H1 (cell line): Measurements from ENCODE around the gene RPS6KC1. TPM values are rescaled to one million over a fixed set of nuclear protein-coding genes. Genes with fewer than 3 reads are reported as not detected.
"Not testable (repeated sequence)": the region's sequence is repeated elsewhere in the genome, so short reads cannot be mapped to it uniquely, and the experiment has no call there.

ENCODE experiments used
- CTCF ChIA-PET: fragments of 300-600 bp; sonication (Branson Sonifier 250); formaldehyde crosslinking; loops from one replicate; lab custom pipeline; 2021; ENCODE audit not compliant: partially characterized antibody; lab: Charles Lee
- POLR2A ChIA-PET: fragments of 300-600 bp; sonication (Branson Sonifier 250); formaldehyde crosslinking; loops from one replicate; lab custom pipeline; 2021; ENCODE audit warnings: inconsistent platforms; ENCODE audit not compliant: partially characterized antibody; lab: Charles Lee
- DNase-seq, 2 experiments: peaks; one replicate each; pipeline versions ENCODE4 v3.0.0 to v3.0.0-alpha.2; 2010 to 2022; ENCODE audit warnings: low spot score in 2 of 2, low read depth in 1 of 2, mixed read lengths in 1 of 2
- FAIRE-seq: peaks from 2 replicates; lab custom pipeline; 2011; peaks lifted over from hg19 to GRCh38; lab: Jason Lieb, UNC
- H2AFZ ChIP-seq: 2 replicates; pipeline ENCODE4 v1.8.1; 2012; ENCODE audit warnings: low read length, inconsistent platforms
- H2AK5ac ChIP-seq: 2 replicates; pipeline ENCODE4 v1.6.1; 2013; ENCODE audit warnings: low read depth, low read length
- H2BK120ac ChIP-seq: replicated peaks from 2 replicates; pipeline ENCODE3; 2013; ENCODE audit warnings: low read depth, low read length, inconsistent platforms
- H2BK12ac ChIP-seq: 2 replicates; pipeline ENCODE4 v1.6.1; 2013; ENCODE audit warnings: low read depth, low read length
- H2BK15ac ChIP-seq: 2 replicates; pipeline ENCODE4 v1.6.1; 2013; ENCODE audit warnings: low read length
- H2BK20ac ChIP-seq: 2 replicates; pipeline ENCODE4 v1.6.1; 2013; ENCODE audit warnings: low read length
- H2BK5ac ChIP-seq: 2 replicates; pipeline ENCODE4 v1.6.1; 2013; ENCODE audit warnings: low read depth, low read length
- H3K14ac ChIP-seq: 2 replicates; pipeline ENCODE4 v1.6.1; 2013; ENCODE audit warnings: inconsistent platforms; ENCODE audit not compliant: insufficient read length
- H3K18ac ChIP-seq: 2 replicates; pipeline ENCODE4 v1.6.1; 2013; ENCODE audit warnings: low read length; ENCODE audit errors: extremely low read depth
- H3K23ac ChIP-seq: 2 replicates; pipeline ENCODE4 v1.6.1; 2013; ENCODE audit warnings: inconsistent platforms; ENCODE audit not compliant: insufficient read length
- H3K23me2 ChIP-seq: 2 replicates; pipeline ENCODE4 v1.6.1; 2013; ENCODE audit warnings: low read depth, low read length
- H3K27ac ChIP-seq: 2 replicates; pipeline ENCODE4 v1.6.1; 2011; ENCODE audit warnings: low read depth, low read length, inconsistent platforms
- H3K27me3 ChIP-seq, 4 experiments: replicated peaks in 1 of 4; 1 replicate in 1 of 4; 2 replicates in 3 of 4; pipeline versions ENCODE4 v1.6.1 to v1.8.1; 2011 to 2013; ENCODE audit warnings: low read length in 3 of 4, mild to moderate bottlenecking in 3 of 4, inconsistent platforms in 2 of 4, mixed read lengths in 2 of 4, moderate library complexity in 1 of 4; ENCODE audit not compliant: control insufficient read depth in 3 of 4, insufficient read depth in 3 of 4; ENCODE audit errors: extremely low read depth in 1 of 4
- H3K36me3 ChIP-seq, 4 experiments: 2 replicates each; pipeline versions ENCODE4 v1.6.1 to v1.8.1; 2011 to 2013; ENCODE audit warnings: mild to moderate bottlenecking in 4 of 4, low read length in 3 of 4, moderate library complexity in 2 of 4, control low read depth in 1 of 4, inconsistent platforms in 1 of 4; ENCODE audit not compliant: insufficient read depth in 4 of 4, control insufficient read depth in 2 of 4
- H3K4ac ChIP-seq: replicated peaks from 2 replicates; pipeline ENCODE3; 2013; ENCODE audit warnings: low read length, low read depth, mixed read lengths, inconsistent platforms; ENCODE audit not compliant: insufficient read length
- H3K4me1 ChIP-seq, 4 experiments: replicated peaks in 1 of 4; 1 replicate in 1 of 4; 2 replicates in 3 of 4; pipeline versions ENCODE4 v1.6.1 to v1.8.1; 2011 to 2013; ENCODE audit warnings: low read length in 3 of 4, inconsistent platforms in 2 of 4, mixed read lengths in 1 of 4; ENCODE audit not compliant: insufficient read depth in 4 of 4, control insufficient read depth in 3 of 4
- H3K4me2 ChIP-seq, 2 experiments: 2 replicates each; pipeline versions ENCODE4 v1.6.1 to v1.8.1; 2011 to 2013; ENCODE audit warnings: low read depth in 2 of 2, low read length in 2 of 2, control low read depth in 1 of 2, inconsistent platforms in 1 of 2, mild to moderate bottlenecking in 1 of 2; ENCODE audit not compliant: insufficient read depth in 1 of 2
- H3K4me3 ChIP-seq, 4 experiments: fragments of 200-600, 300-600 bp in 1 of 4; sonication (generic), shearing (Covaris generic), sonication (Bioruptor Twin) in 1 of 4; 2 replicates each; pipeline versions ENCODE4 v1.5.1 to v1.8.1; 2011 to 2016; ENCODE audit warnings: low read length in 4 of 4, low read depth in 3 of 4, control low read depth in 2 of 4, inconsistent platforms in 2 of 4, mild to moderate bottlenecking in 2 of 4, mixed read lengths in 1 of 4, moderate library complexity in 1 of 4; ENCODE audit not compliant: insufficient read depth in 2 of 4; ENCODE audit errors: extremely low read depth in 1 of 4
- H3K56ac ChIP-seq: replicated peaks from 2 replicates; pipeline ENCODE3; 2013; ENCODE audit warnings: low read depth, mild to moderate bottlenecking, mixed read lengths, low read length, inconsistent platforms; ENCODE audit not compliant: insufficient read length
- H3K79me1 ChIP-seq: 2 replicates; pipeline ENCODE4 v1.6.1; 2013; ENCODE audit warnings: low read depth, low read length, control low read depth
- H3K79me2 ChIP-seq, 2 experiments: 2 replicates each; pipeline versions ENCODE4 v1.6.1 to v1.8.1; 2012 to 2013; ENCODE audit warnings: low read length in 2 of 2, mild to moderate bottlenecking in 2 of 2, inconsistent platforms in 1 of 2; ENCODE audit not compliant: insufficient read depth in 2 of 2, control insufficient read depth in 1 of 2
- H3K9ac ChIP-seq, 4 experiments: replicated peaks in 1 of 4; 1 replicate in 1 of 4; 2 replicates in 3 of 4; pipeline versions ENCODE4 v1.6.1 to v1.8.1; 2011 to 2013; ENCODE audit warnings: low read depth in 3 of 4, low read length in 3 of 4, control low read depth in 2 of 4, mild to moderate bottlenecking in 2 of 4, moderate library complexity in 2 of 4, inconsistent platforms in 1 of 4; ENCODE audit errors: extremely low read depth in 1 of 4
- H3K9me3 ChIP-seq, 2 experiments: 2 replicates each; pipeline versions ENCODE4 v1.6.1 to v1.8.1; 2012 to 2013; ENCODE audit warnings: mild to moderate bottlenecking in 2 of 2, moderate library complexity in 2 of 2, control low read depth in 1 of 2, inconsistent platforms in 1 of 2, low read depth in 1 of 2, low read length in 1 of 2, mixed read lengths in 1 of 2; ENCODE audit not compliant: insufficient read depth in 2 of 2
- H4K20me1 ChIP-seq, 2 experiments: replicated peaks in 1 of 2; 2 replicates each; pipeline versions ENCODE3 to v1.8.1; 2011 to 2013; ENCODE audit warnings: inconsistent platforms in 2 of 2, low read length in 2 of 2, mild to moderate bottlenecking in 1 of 2; ENCODE audit not compliant: insufficient read depth in 2 of 2, control insufficient read depth in 1 of 2
- H4K5ac ChIP-seq: 2 replicates; pipeline ENCODE4 v1.6.1; 2013; ENCODE audit warnings: low read length, low read depth, mixed read lengths, inconsistent platforms; ENCODE audit not compliant: insufficient read length
- H4K8ac ChIP-seq: 2 replicates; pipeline ENCODE4 v1.8.0; 2013; ENCODE audit warnings: mild to moderate bottlenecking, moderate library complexity, low read length, inconsistent platforms; ENCODE audit not compliant: insufficient read depth; ENCODE audit errors: extremely low read depth
- H4K91ac ChIP-seq: replicated peaks from 2 replicates; pipeline ENCODE3; 2013; ENCODE audit warnings: low read length, mixed read lengths, inconsistent platforms; ENCODE audit not compliant: insufficient read length
- RFX5 ChIP-seq: IDR thresholded peaks from 2 replicates; pipeline ENCODE4 v1.6.1; 2011; ENCODE audit warnings: low read depth, low read length, improper control_type of control experiment, borderline replicate concordance
- RXRA ChIP-seq: IDR thresholded peaks from 2 replicates; pipeline ENCODE4 v1.6.1; 2011; ENCODE audit warnings: low read depth, mild to moderate bottlenecking, low read length, moderate library complexity; ENCODE audit not compliant: insufficient read depth
- WGBS, 2 experiments: shearing (Covaris generic) in 1 of 2; methylation state at CpG; one replicate each; pipeline versions ENCODE4 v1.1.6 to v1.1.7; 2013 to 2015; ENCODE audit warnings: low lambda C conversion rate in 2 of 2, mixed read lengths in 2 of 2, inconsistent platforms in 1 of 2, low coverage in 1 of 2, missing lambda C conversion rate in 1 of 2; ENCODE audit not compliant: insufficient replicate concordance in 2 of 2, insufficient coverage in 1 of 2, insufficient read length in 1 of 2; ENCODE audit errors: extremely low coverage in 1 of 2, missing lambda C conversion rate in 1 of 2; 5-methylcytosine and 5-hydroxymethylcytosine counted together
- polyA plus RNA-seq, 7 experiments: library from polyadenylated mRNA; depleted of rRNA in 3 of 7; stranded (reverse) in 5 of 7; unstranded in 2 of 7; fragments of >200 nt in 5 of 7; fragments of 200-250 nt in 2 of 7; gene quantifications; 1 replicate in 5 of 7; 2 replicates in 1 of 7; 4 replicates in 1 of 7; pipeline versions ENCODE4 v1.2.1 to v1.2.3, GENCODE V29; 2011 to 2013; ENCODE audit warnings: missing spikeins in 2 of 7, mixed read lengths in 2 of 7
- total RNA-seq: library from RNA; stranded (reverse); fragmentation: NEBNext Ultra II Directional; extraction: Animal tissue kit (Norgen Biotek cat#: 25700); gene quantifications from 2 replicates; pipeline ENCODE4 v1.2.1, GENCODE V29; 2021

RPS6KC1 gene
- total and polyA plus RNA-seq, 2 of the 8 experiments (the other 6 are each of a cell fraction or from before 2014, with no cell fraction given): 4.9 to 17.6 TPM

DNA sequence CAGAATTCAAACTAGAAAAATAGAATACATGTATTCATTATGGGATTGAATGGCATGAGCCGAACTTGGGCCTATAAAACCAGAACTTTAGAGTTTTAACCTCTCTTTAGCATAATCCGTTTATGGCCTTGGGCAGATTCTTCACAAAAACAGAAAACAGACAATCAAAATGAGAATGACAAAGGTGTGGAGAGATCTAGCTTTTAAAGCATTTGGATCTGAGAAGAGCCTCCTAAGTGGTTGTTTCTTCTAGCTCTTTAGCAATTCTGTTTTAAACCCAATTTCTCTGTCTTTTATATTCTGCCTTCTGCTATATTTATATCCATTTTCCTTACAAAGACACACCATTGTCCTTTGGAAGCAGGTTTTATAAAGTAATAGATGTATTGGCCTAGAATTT lies 160.2 kb downstream of the RPS6KC1 start:
- H4K91ac ChIP-seq: no peak overlapping the region
- no peaks in the 10 kb centered on the region for H4K20me1 ChIP-seq
- H2AK5ac ChIP-seq: no peak overlapping the region
- no peak for TF ChIP-seq RXRA
- no peak for TF ChIP-seq RFX5
- no peak overlapping the region for H3K18ac ChIP-seq
- no peaks in the 10 kb centered on the region for H3K4me1 ChIP-seq
- no peak overlapping the region for H3K9ac ChIP-seq
- no peak overlapping the region for H2BK20ac ChIP-seq
- no peak overlapping the region for H3K14ac ChIP-seq
- H3K79me1 ChIP-seq: no peaks in the 10 kb centered on the region
- H4K5ac ChIP-seq: no peak overlapping the region
- no peak overlapping the region for H3K56ac ChIP-seq
- FAIRE-seq: no peak
- H3K4me2 ChIP-seq: no peak overlapping the region
- H3K4ac ChIP-seq: no peak overlapping the region
- H4K8ac ChIP-seq: no peak overlapping the region
- H3K36me3 ChIP-seq: peaks cover 0 to 16% (median 1%) of the 10 kb centered on the region in 4 experiments; a peak in 3 of 8 replicates
- H2BK120ac ChIP-seq: no peak overlapping the region
- no peak overlapping the region for H3K27ac ChIP-seq
- no peak overlapping the region for H3K23ac ChIP-seq
- no peaks in the 10 kb centered on the region for H3K27me3 ChIP-seq
- H2BK12ac ChIP-seq: no peak overlapping the region
- no peak overlapping the region for H2BK5ac ChIP-seq
- no peak for DNase-seq
- no peaks in the 10 kb centered on the region for H3K79me2 ChIP-seq
- H2AFZ ChIP-seq: no peak overlapping the region
- no peak overlapping the region for H3K4me3 ChIP-seq
- POLR2A ChIA-PET: no interaction called here
- WGBS, 2 experiments: 78% methylated on average over 2 of the region's 2 CpGs; no CpG with 5 or more reads in 1 of the 2 experiments
- no peak overlapping the region for H2BK15ac ChIP-seq
- no peaks in the 10 kb centered on the region for H3K23me2 ChIP-seq
- CTCF ChIA-PET: no interaction called here
- H3K9me3 ChIP-seq: peaks cover 10 to 16% of the 10 kb centered on the region in 2 experiments; a peak in 3 of 4 replicates

DNA sequence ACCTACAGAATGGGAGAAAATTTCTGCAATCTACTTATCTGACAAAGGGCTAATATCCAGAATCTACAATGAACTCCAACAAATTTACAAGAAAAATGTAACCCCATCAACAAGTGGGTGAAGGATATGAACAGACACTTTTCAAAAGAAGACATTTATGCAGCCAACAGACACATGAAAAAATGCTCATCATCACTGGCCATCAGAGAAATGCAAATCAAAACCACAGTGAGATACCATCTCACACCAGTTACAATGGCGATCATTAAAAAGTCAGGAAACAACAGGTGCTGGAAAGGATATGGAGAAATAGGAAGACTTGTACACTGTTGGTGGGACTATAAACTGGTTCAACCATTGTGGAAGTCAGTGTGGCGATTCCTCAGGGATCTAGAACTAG lies 168.0 kb downstream of the RPS6KC1 start:
- H3K9ac ChIP-seq, H3K4me2 ChIP-seq, H2BK120ac ChIP-seq, H3K14ac ChIP-seq, H3K23me2 ChIP-seq, FAIRE-seq, H2BK12ac ChIP-seq, H3K27me3 ChIP-seq, H3K4ac ChIP-seq, CTCF ChIA-PET, H3K9me3 ChIP-seq, POLR2A ChIA-PET, H4K20me1 ChIP-seq, H3K79me1 ChIP-seq, H3K4me3 ChIP-seq, H3K18ac ChIP-seq, H4K8ac ChIP-seq, H2BK5ac ChIP-seq, H2BK15ac ChIP-seq, H3K79me2 ChIP-seq, H3K27ac ChIP-seq, H3K4me1 ChIP-seq, H3K36me3 ChIP-seq, H2AK5ac ChIP-seq, H4K91ac ChIP-seq, H3K23ac ChIP-seq, H2BK20ac ChIP-seq, H3K56ac ChIP-seq, DNase-seq, H2AFZ ChIP-seq, H4K5ac ChIP-seq: not testable (repeated sequence)
- 76% methylated on average over 2 of the region's 2 CpGs; no CpG with 5 or more reads in 1 of the 2 experiments for WGBS, 2 experiments
